ENCODE data around the gene MDM2. TPM values are rescaled to one million over a fixed set of nuclear protein-coding genes. Genes with fewer than 3 reads are reported as not detected.

Gene MDM2
- 206 and 274 TPM in 2 replicates for total RNA-seq

DNA sequence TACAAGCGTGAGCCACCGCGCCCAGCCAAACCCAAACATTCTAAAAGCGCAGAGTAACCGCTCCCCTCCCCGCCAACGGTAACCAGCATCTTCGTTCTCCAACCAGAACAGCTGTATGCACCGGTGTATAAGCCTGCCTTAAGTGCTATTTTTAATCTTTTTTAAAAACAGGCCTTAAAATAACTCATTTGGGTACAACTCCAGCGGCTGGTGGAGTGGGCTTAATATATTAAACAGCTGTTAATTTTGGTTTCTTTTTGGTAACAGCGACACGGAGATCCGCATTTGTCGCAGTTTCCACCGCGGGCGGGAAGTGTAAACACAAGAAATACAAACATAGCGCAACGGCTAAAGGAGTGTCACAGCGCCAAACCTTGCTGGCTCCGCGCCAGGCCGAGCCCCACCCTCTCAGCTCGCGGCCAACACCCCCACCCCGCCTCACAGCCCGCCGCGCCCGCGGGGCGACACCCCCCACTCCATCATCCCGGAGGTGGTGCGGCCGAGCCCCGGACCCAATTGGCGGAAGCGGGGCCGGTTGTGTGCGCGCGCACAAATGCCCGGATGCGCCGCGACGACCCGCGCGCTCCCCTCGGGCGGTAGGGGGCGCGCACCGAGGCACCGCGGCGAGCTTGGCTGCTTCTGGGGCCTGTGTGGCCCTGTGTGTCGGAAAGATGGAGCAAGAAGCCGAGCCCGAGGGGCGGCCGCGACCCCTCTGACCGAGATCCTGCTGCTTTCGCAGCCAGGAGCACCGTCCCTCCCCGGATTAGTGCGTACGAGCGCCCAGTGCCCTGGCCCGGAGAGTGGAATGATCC lies at the start of gene MDM2:
MDM2 (plus strand) TSS at position 602 of the 812 bp plus-strand sequence. CDS start 301 bp downstream, outside the sequence.

Other genes with a start within 250 kb of the MDM2 start
- 126 and 131 TPM in 2 replicates for gene RAP1B, start 197.3 kb upstream of the MDM2 start, total RNA-seq
- 23.5 and 27.9 TPM in 2 replicates for gene NUP107, start 121.2 kb upstream of the MDM2 start, total RNA-seq
- gene SLC35E3, start 62.0 kb upstream of the MDM2 start, total RNA-seq: 3.0 and 4.6 TPM in 2 replicates
- 26.4 and 48.7 TPM in 2 replicates for gene CPM, start 125.0 kb downstream of the MDM2 start, total RNA-seq